Midbrain (tissue), 1 donor: ENCODE data around the gene ROBO3.

ENCODE experiments used
- DNase-seq: peaks from one replicate; lab custom pipeline; 2025; lab: John Stamatoyannopoulos, UW

Gene ROBO3, protein sequence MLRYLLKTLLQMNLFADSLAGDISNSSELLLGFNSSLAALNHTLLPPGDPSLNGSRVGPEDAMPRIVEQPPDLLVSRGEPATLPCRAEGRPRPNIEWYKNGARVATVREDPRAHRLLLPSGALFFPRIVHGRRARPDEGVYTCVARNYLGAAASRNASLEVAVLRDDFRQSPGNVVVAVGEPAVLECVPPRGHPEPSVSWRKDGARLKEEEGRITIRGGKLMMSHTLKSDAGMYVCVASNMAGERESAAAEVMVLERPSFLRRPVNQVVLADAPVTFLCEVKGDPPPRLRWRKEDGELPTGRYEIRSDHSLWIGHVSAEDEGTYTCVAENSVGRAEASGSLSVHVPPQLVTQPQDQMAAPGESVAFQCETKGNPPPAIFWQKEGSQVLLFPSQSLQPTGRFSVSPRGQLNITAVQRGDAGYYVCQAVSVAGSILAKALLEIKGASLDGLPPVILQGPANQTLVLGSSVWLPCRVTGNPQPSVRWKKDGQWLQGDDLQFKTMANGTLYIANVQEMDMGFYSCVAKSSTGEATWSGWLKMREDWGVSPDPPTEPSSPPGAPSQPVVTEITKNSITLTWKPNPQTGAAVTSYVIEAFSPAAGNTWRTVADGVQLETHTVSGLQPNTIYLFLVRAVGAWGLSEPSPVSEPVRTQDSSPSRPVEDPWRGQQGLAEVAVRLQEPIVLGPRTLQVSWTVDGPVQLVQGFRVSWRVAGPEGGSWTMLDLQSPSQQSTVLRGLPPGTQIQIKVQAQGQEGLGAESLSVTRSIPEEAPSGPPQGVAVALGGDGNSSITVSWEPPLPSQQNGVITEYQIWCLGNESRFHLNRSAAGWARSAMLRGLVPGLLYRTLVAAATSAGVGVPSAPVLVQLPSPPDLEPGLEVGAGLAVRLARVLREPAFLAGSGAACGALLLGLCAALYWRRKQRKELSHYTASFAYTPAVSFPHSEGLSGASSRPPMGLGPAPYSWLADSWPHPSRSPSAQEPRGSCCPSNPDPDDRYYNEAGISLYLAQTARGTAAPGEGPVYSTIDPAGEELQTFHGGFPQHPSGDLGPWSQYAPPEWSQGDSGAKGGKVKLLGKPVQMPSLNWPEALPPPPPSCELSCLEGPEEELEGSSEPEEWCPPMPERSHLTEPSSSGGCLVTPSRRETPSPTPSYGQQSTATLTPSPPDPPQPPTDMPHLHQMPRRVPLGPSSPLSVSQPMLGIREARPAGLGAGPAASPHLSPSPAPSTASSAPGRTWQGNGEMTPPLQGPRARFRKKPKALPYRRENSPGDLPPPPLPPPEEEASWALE (N-terminal part only)

GRCh38 chr11:124865181-124865901, at the start of gene ROBO3:
Gene ROBO3, plus strand, starts transcription at chr11:124865432. Its CDS starts 146 bp downstream, at chr11:124865578.
- DNase-seq, result no peak

- DNase-seq, result no peak
Observed at GRCh38 chr11:124817036-124817435, 48.2 kb upstream of the ROBO3 start.

DNA sequence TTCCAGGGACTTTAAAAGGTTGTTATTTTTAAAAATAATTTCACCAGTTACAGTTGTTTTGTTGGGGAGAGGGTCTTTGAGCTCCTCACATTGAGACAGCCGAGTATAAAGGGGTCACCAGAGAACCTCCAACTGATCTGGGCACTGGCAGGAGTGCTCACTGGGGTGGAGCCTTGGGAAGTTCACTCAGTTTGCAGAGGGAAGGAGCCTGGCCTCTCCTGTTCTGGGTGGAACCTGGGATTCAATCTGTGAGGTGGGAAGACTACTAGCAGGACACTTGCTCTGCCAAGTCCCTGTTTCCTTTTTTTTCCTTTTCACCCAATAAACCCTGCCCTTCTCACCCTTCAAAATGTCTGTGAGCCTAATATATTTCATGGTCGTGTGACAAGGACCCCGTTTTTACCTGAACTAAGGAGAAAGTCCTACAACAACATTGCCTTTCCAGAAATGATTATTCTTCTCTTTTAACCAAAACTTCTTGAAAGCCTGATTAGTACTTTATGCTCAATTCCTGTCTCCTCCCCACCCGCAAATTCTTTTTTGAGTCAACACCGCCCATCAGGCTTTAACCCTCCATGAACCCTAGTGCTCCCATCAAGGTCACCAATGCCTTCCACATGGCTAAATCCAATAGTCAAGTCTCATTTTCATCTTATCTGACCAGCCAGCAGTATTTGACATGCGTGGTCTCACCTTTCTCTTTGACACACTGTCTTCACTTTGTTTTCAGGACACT, 43.1 kb upstream of the ROBO3 start:
- no peak for DNase-seq

GRCh38 chr11:124823512-124824376, 41.5 kb upstream of the ROBO3 start:
- DNase-seq, result no peak

DNA sequence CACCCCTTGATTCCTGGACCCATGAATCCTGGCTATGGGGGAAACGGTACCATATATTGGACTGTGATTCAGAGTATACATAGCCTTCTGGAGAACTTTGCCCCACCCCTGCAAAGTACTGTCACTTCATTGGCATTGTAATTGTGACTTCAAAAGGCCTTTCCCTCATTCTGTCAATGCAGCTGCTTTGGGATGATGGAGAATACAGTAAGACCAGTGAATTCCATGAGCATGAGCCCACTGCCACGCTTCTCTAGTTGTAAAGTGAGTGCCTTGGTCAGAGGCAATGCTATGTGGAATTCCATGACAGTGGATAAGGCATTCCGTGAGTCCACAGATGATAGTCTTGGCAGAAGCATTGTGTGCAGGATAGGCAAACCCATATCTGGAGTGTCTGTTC, 39.4 kb upstream of the ROBO3 start:
- DNase-seq, result no peak

GRCh38 chr11:124829986-124830385, 35.2 kb upstream of the ROBO3 start:
- DNase-seq, result no peak

- DNase-seq, result no peak
Observed at GRCh38 chr11:124830749-124831148, 34.5 kb upstream of the ROBO3 start.

- no peak for DNase-seq
Observed at GRCh38 chr11:124831897-124832296, 33.3 kb upstream of the ROBO3 start.

DNA sequence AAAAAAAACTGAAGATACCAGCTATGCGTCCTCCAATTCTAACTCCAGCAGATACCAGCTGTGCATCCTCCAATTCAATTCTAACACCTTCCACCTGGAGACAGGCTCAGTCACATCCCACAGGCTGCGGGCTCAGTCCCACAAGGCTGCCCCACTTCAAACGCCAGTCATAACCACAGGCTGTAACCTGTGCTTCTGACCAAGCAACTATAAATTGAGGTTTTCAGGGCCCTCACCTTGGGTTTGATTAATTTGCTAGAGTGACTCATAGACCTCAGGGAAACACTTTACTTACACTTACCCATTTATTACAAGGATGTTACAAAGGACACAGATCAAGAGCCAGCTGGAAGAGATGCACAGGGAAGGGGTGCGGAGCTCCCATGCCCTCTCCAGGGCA, 32.7 kb upstream of the ROBO3 start:
- no peak for DNase-seq

DNA sequence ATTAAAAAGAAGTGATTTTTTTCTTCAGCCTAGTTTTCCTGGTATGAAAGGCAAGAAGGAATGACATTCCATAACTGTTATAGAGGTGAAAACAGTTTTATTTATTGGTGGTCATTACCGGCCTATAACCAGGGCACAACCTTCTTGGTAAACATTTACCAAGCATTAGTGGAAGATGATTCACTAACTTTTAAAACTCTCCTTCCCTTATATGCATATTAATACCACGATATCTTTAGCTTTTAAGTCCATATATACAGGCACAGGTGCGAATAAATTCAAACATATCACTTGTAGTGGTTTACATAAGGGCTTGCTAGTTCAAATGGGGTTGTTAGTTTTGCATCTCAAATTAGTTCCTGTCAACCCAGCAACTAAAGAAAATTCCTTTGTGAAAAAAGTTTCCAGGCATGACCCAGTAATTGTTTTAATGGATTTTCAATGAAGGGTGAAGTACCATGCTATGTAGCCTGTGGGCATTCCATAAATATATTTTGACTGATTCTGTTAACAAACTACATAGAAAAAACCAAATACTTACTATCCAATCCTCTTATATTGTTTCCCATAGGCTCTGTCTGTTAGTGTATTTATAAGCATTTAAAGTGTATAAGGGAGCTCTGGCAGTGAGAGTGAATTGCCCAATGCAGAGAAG, 30.6 kb upstream of the ROBO3 start:
- DNase-seq, result no peak

DNA sequence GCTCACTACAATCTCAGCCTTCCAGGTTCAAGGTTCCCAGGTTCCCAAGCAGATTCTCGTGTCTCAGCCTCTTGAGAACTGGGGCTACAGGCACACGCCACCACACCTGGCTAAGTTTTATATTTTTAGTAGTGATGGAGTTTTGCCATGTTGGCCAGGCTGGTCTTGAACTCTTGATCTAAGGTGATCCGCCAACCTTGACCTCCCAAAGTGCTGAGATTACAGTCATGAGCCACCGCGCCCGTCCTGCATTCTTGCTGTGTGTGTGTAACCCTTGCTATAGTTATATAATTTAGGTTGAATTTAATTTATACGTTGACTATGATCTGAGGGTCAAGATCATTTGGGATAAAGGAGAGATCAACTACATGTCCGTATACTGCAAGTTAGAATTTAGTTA, 29.3 kb upstream of the ROBO3 start:
- DNase-seq, result no peak

DNA sequence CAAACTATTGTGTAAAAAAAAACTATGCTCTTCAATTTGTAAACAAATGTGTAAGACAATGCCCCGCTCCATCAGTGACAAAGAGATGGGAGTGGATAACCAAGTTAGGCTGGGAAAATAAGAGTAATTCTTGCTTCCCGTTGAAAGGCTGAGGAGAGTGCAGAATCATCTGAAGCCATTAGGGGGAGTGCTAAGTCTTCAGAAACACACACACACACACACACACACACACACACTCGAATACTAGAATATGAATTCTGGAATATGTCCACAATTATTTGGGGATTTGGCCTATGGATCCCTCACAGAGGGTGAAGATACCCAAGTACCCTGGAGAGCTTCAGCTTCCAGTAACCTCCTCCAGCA, 27.8 kb upstream of the ROBO3 start:
- peak; percentile 47 for DNase-seq

DNA sequence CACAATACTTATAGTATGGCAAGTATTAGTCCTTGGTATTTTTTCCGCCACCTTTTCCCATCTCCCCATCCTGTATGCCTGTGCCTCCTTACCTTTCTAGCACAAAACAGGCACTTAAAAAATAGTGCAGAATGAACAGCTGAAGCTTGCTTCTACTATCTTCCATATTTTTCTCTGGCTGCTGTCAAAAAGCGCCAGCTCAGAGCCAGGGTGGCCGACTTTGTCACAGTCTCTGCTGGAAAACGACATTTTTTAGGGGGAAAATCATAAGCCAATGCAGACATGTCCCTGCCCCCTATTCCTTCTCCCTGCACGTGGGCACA, 26.5 kb upstream of the ROBO3 start:
- DNase-seq, result no peak

- DNase-seq, result no peak
Observed at GRCh38 chr11:124839128-124839971, 25.9 kb upstream of the ROBO3 start.

DNA sequence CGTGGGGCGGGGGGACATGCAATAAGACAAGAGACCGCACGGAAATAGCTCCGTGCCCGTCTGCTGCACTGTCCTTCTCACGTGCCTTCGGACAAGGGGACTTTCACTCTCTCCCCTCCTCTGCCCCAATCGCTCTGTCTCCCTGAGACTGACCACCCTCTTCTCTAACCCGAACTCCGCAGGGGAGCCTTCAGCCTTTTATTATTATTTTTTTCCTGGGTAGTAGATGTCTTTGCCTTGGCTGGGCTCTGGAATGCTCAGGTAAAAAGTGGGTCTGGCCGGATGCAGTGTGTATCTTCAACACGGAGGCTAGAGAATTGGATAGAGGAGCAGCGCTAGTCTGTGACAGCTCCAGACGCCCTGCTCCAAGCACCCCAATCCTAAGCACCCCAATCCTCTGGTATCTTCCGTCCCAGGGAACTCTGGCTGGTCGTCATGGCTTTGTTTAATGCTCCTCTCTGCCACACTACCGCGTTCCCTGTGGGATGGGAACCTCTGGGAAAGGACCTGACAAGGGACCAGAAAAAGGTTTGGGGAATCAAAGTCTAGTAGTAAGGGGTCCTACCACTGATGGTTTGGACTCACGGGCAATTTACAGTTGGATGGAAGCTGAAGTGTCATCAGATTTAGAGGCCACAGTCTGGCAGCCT, 25.1 kb upstream of the ROBO3 start:
- DNase-seq, result no peak

- DNase-seq, result no peak
Observed at GRCh38 chr11:124840666-124841065, 24.6 kb upstream of the ROBO3 start.

DNA sequence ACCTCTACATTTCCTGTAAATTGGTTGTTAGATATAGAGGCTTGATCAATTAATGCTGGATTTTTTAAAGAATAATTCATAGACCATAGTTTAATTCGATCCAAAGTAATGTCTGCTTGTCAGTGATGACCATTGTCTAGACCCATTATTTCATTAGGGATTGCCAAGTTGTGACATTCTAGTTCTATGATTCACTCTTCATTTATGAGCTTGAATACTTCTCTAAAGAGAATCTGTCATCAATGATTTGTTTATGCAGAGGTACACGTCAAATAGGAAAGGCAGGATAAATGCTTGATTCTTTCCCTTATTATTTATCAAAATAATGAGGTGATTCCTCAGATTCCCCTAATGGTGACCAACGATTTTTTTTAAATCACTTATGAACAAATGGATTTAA, 24.0 kb upstream of the ROBO3 start:
- DNase-seq, result no peak

DNA sequence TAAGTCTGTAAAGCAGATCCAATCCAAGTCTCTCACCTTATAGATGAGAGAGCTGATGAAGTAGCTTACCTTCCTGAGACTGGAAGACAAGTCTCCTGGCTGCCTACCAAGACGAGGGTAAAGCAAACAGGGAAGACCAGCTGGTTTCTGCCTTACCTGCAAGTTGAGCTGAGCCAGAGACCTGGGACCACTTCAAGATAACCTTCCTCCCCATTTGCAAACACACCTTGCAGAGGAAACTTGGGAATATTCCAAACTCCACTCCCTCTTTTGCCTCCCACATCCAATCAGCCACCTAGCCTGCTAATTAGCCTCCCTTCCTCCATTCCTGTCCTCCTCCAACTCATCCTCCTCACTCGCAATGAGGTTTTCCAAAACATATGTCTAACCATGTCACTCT, 23.4 kb upstream of the ROBO3 start:
- DNase-seq, result no peak
